ENCODE measurements around the gene USP24.

Gene USP24

GRCh38 chr1:55051169-55051568 lies 164.0 kb downstream of the USP24 start:
- no peak for DNase-seq

- no peak for DNase-seq
Observed at GRCh38 chr1:55050283-55050682, 164.9 kb downstream of the USP24 start.

- no peak for DNase-seq
Observed at GRCh38 chr1:55049914-55050278, 165.3 kb downstream of the USP24 start.

- no peak for DNase-seq
Observed at GRCh38 chr1:55049271-55049913, 165.8 kb downstream of the USP24 start.

- DNase-seq = no peak
Observed at GRCh38 chr1:55048453-55049270, 166.5 kb downstream of the USP24 start.

GRCh38 chr1:55047611-55048010 lies 167.6 kb downstream of the USP24 start:
- no peak for DNase-seq

GRCh38 chr1:55046871-55047270 lies 168.3 kb downstream of the USP24 start:
- DNase-seq = no peak

GRCh38 chr1:55045430-55045829 lies 169.7 kb downstream of the USP24 start:
- DNase-seq = no peak

- no peak for DNase-seq
Observed at GRCh38 chr1:55044617-55045397, 170.4 kb downstream of the USP24 start.

- DNase-seq = no peak
Observed at GRCh38 chr1:55043726-55044125, 171.4 kb downstream of the USP24 start.

- no peak for DNase-seq
Observed at GRCh38 chr1:55043011-55043410, 172.2 kb downstream of the USP24 start.

- no peak for DNase-seq
Observed at GRCh38 chr1:55041613-55042012, 173.6 kb downstream of the USP24 start.

- DNase-seq = no peak
Observed at GRCh38 chr1:55040933-55041494, 174.2 kb downstream of the USP24 start.

- DNase-seq = no peak
Observed at GRCh38 chr1:55040083-55040932, 174.9 kb downstream of the USP24 start.

- no peak for DNase-seq
Observed at GRCh38 chr1:55039342-55040082, 175.7 kb downstream of the USP24 start, which contains the start of gene PCSK9. Gene PCSK9 (plus strand): TSS chr1:55039548. CDS start chr1:55039838, 290 bp downstream.

GRCh38 chr1:55038974-55039341 lies 176.2 kb downstream of the USP24 start:
- no peak for DNase-seq

GRCh38 chr1:55038552-55038838 lies 176.7 kb downstream of the USP24 start:
- DNase-seq = no peak

- DNase-seq = no peak
Observed at GRCh38 chr1:55037733-55038551, 177.2 kb downstream of the USP24 start.

- DNase-seq = no peak
Observed at GRCh38 chr1:55035904-55036303, 179.3 kb downstream of the USP24 start.

- no peak for DNase-seq
Observed at GRCh38 chr1:55034476-55035133, 180.6 kb downstream of the USP24 start.

GRCh38 chr1:55033265-55033614 lies 181.9 kb downstream of the USP24 start:
- DNase-seq = no peak

All from activated T-cell treated with anti-CD3 and anti-CD28 coated beads, Interleukin-2, amount 50 U/mL, for 48 hours (primary cell).